SH-SY5Y (cell line): ENCODE results near the gene ALDH3A2.

Experiments used
- GATA2 ChIP-seq: IDR thresholded peaks from 2 replicates; pipeline ENCODE4 v1.6.1; 2011; ENCODE audit warnings: mild to moderate bottlenecking, low read depth, low read length
- GATA3 ChIP-seq: IDR thresholded peaks from 2 replicates; pipeline ENCODE4 v1.6.1; 2011; ENCODE audit warnings: low read depth, mild to moderate bottlenecking, low read length, moderate library complexity

DNA sequence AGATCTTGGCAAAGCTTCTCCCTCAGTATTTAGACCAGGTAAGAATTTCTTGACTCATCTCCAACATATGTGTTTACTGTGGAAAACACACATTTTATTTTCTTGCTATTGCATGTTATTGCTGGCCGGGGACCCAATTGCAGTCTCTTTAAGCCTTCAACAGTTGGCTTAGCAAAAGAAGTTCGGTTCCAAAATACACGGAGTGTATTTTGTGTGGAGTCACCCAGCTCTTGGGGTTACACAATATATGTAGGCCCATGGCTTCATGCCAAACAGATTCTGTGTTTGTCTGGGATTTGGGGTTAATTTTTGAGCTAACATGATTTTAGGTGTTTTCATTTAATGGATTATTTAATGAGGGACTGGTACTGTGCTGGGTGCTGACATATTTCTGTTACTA, 4.0 kb downstream of the ALDH3A2 start:
- TF ChIP-seq GATA2 = no peak
- no peak for TF ChIP-seq GATA3
